Lower lobe of right lung (tissue), 2 donors: Measurements from ENCODE around the gene SRRM5. TPM values are rescaled to one million over a fixed set of nuclear protein-coding genes. Genes with fewer than 3 reads are reported as not detected.
"Not testable (repeated sequence)": the region's sequence is repeated elsewhere in the genome, so short reads cannot be mapped to it uniquely, and the experiment has no call there.

Source experiments
- ATAC-seq, 2 donors: fragments of 200-7000 bp; cut with Tn5 transposase; one replicate each; pipeline ENCODE4 v1.9.1; 2020 to 2022; ENCODE audit warnings: mild to moderate bottlenecking in 2 of 2, moderate library complexity in 2 of 2
- DNase-seq: peaks from one replicate; pipeline ENCODE4 v3.0.0-alpha.2; 2020
- H3K27ac ChIP-seq: fragments of 200-600 bp; one replicate; pipeline ENCODE4 v1.8.0; 2022
- H3K27me3 ChIP-seq: fragments of 200-600 bp; one replicate; pipeline ENCODE4 v1.8.0; 2022; ENCODE audit warnings: low read depth
- H3K36me3 ChIP-seq: fragments of 200-600 bp; one replicate; pipeline ENCODE4 v1.8.0; 2022; ENCODE audit warnings: mild to moderate bottlenecking
- H3K4me1 ChIP-seq: fragments of 200-600 bp; one replicate; pipeline ENCODE4 v1.8.0; 2022
- H3K4me3 ChIP-seq: fragments of 200-600 bp; one replicate; pipeline ENCODE4 v1.8.0; 2022; ENCODE audit warnings: mild to moderate bottlenecking
- H3K9me3 ChIP-seq: fragments of 200-600 bp; one replicate; pipeline ENCODE4 v1.8.0; 2022
- intact Hi-C: fragments of 100-400 bp; cut with DNase I; formaldehyde crosslinking; loops from one replicate; pipeline ENCODE4 v1.11.0; 2022
- total RNA-seq: library from RNA; stranded (reverse); fragmentation: NEBNext Ultra II Directional; extraction: Animal tissue kit (Norgen Biotek cat#: 25700); gene quantifications from one replicate; pipeline ENCODE4 v1.2.1, GENCODE V29; 2021
- TF ChIP-seq, protein P1 (sequence below): fragments of 200-600 bp; IDR thresholded peaks from one replicate; pipeline ENCODE4 v1.8.0; 2022; ENCODE audit warnings: antibody characterized with exemption, mild to moderate bottlenecking
- donor health status: DM: no; HTN: yes; CAD: no; lungs with severe emphysema.

The SRRM5 gene
- total RNA-seq, 1 donor from 2014 or later, result 0.24 TPM

DNA sequence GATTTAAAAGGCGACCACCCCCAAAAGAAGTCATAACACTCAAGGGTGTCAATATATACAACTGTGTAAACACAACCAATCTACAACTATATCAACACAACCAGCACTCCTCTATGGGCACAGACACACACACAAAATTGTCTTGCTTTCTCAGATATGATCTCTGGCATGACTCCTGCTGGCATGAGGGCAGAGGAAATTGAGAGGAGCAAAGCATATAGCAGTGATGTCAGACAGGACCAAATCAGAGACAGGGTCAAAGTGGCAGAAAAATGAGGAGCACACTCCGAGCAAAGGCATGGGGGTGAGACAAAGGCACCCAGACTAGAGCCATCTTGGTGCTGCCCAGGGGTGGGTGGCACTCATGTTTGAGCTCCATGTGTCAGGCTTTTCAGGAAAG is 25.5 kb upstream of the SRRM5 start:
- Histone ChIP-seq H3K27ac (no peak overlapping the region), H3K4me1 (peaks cover 2% of the 10 kb centered on the region), H3K9me3 (no peaks in the 10 kb centered on the region), H3K4me3 (no peak overlapping the region), H3K27me3 (no peaks in the 10 kb centered on the region), H3K36me3 (peaks cover 21% of the 10 kb centered on the region)
- DNase-seq (no peak), ATAC-seq (no peak)
- TF ChIP-seq, protein P1, sequence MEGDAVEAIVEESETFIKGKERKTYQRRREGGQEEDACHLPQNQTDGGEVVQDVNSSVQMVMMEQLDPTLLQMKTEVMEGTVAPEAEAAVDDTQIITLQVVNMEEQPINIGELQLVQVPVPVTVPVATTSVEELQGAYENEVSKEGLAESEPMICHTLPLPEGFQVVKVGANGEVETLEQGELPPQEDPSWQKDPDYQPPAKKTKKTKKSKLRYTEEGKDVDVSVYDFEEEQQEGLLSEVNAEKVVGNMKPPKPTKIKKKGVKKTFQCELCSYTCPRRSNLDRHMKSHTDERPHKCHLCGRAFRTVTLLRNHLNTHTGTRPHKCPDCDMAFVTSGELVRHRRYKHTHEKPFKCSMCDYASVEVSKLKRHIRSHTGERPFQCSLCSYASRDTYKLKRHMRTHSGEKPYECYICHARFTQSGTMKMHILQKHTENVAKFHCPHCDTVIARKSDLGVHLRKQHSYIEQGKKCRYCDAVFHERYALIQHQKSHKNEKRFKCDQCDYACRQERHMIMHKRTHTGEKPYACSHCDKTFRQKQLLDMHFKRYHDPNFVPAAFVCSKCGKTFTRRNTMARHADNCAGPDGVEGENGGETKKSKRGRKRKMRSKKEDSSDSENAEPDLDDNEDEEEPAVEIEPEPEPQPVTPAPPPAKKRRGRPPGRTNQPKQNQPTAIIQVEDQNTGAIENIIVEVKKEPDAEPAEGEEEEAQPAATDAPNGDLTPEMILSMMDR, result no peak
- intact Hi-C loops, result no loop called here

DNA sequence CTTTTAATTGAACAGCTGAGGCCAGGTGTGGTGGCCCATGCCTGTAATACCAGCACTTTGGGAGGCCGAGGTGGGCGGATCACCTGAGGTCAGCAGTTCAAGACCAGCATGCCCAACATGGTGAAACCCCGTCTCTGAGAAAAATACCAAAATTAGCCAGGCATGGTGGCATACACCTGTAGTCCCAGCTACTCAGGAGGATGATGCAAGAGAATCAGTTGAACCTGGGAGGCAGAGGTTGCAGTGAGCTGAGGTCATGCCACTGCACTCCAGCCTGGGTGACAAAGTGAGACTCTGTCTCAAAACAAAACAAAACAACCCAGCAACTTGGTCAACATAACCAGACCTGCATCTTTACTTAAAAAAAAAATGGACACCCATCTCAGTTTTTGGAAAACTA is 24.9 kb upstream of the SRRM5 start:
- DNase-seq, H3K4me1 ChIP-seq, H3K27ac ChIP-seq, ATAC-seq, H3K9me3 ChIP-seq, H3K4me3 ChIP-seq, intact Hi-C loops, H3K27me3 ChIP-seq: not testable (repeated sequence)
- peaks cover 27% of the 10 kb centered on the region for H3K36me3 ChIP-seq

DNA sequence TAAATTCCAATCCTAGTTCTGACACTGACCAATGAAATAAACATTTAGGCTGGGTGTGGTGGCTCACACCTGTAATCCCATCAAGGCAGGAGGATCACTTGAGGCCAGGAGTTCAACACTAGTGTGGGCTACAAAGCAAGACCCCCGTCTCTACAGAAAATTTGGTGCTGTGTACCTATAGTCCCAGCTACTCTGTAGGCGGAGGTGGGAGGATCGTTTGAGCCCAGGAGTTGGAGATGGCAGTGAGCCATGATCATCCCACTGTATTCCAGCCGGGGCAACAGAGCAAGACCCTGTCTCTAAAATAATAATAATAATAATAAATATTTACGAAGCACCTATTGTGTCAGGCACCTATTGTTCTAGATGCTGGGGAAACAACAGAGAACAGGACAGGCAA is 22.6 kb upstream of the SRRM5 start:
- DNase-seq, result no peak
- no peaks in the 10 kb centered on the region for H3K9me3 ChIP-seq
- intact Hi-C loops, result no loop called here
- H3K4me1 ChIP-seq, result peaks cover 9% of the 10 kb centered on the region
- TF ChIP-seq, protein P1, result no peak
- no peak for ATAC-seq
- H3K36me3 ChIP-seq, result peaks cover 49% of the 10 kb centered on the region
- H3K27me3 ChIP-seq, result no peaks in the 10 kb centered on the region
- no peak overlapping the region for H3K27ac ChIP-seq
- no peak overlapping the region for H3K4me3 ChIP-seq

DNA sequence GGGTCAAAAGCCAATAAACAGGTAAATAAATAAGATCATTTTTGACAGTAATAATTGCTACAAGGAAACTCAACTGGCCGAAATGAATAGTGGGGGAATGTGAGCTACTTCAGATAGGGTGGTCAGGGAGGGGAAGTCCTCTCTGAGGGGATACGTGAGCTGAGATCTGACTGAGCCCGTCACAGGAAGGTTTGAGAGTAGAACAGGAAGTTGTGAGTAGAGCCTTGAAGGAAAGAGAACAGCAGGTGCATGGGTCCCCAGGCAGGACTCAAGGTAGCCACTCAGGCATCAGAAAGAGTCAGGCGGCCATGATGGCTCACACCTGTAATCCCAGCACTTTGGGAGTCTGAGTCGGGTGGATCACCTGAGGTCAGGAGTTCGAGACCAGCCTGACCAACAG is 22.2 kb upstream of the SRRM5 start:
- DNase-seq (no peak), ATAC-seq (no peak)
- Histone ChIP-seq H3K27me3 (no peaks in the 10 kb centered on the region), H3K4me1 (peaks cover 13% of the 10 kb centered on the region), H3K27ac (no peak overlapping the region), H3K4me3 (no peak overlapping the region), H3K9me3 (no peaks in the 10 kb centered on the region), H3K36me3 (peaks cover 51% of the 10 kb centered on the region)
- TF ChIP-seq, protein P1, result no peak
- intact Hi-C loops, result no loop called here

DNA sequence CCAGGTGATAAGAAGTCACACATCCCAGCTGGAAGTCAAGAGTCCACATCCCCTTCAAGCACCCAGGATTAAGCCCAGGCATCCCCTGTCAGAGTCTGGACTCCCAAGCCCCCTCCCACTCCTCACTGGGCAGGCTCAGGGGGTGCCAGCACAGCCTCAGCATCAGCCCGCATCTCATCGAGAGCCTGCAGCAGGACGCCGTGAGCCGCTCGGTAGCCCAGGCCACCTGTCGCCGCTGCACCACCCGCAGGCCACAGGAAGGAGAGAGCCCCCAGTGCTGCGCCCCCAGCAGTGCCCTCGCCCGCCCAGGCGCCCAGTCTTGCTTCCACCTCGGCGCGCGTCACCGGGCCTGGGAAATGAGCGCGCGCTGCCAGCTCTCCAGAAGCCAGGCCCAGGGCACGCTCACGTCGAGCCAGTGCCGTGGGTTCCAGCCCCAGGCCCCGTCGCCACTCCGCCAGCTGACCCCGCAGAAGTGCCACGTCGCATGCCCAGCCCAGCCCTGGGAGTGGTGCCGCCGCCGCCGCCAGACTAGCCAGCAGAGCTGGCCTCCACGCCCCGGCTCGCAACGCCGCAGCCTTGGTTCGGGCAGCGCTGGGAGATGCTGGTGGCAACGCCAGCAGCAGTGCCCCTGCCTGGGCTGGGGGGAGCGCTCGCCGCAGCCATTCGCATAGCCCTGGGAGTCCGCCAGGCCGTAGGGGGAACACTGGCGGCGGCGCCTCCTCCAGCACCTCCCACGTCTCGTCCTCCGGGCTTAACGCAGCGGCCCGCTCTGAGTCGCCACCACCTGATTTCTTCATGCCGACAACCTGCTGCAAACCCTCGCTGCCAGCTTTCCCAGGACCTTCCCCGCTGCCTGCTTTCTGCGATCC is 19.8 kb upstream of the SRRM5 start:
- Histone ChIP-seq H3K4me1 (peaks cover 28% of the 10 kb centered on the region), H3K27me3 (no peaks in the 10 kb centered on the region), H3K9me3 (no peaks in the 10 kb centered on the region), H3K36me3 (peaks cover 51% of the 10 kb centered on the region), H3K4me3 (no peak overlapping the region), H3K27ac (no peak overlapping the region)
- DNase-seq (no peak), ATAC-seq (no peak)
- intact Hi-C loops, result no loop called here
- TF ChIP-seq, protein P1, result no peak

DNA sequence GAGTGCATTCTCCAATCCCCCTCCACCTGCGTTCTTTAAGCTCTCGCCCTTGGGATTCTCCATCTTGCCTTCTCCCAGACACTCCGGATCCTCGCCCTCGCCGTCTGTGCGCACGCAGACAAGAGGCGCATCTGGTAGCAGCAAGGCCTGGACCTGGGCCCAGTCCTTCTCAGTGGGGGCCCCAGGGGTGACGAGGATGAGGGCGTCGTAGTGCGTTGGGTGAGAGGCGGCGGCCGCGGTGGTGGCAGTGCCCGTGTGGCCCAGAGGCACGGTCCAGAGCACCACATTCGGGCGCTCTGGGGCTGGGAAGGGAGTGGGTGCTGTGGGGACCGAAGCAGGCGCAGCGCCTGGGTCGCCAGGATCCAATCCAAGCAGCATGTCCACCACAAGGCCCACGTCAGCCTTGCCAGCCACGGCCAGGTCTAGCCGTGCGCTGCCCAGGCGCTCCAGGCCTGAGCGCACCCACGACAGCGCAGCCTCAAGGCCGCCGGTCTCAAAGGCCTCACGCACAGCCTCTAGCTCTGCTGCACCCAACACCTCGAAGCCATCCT is 19.0 kb upstream of the SRRM5 start:
- H3K36me3 ChIP-seq, result peaks cover 51% of the 10 kb centered on the region
- no peak overlapping the region for H3K4me3 ChIP-seq
- no peak for ATAC-seq
- H3K27ac ChIP-seq, result no peak overlapping the region
- DNase-seq, result no peak
- no peaks in the 10 kb centered on the region for H3K9me3 ChIP-seq
- TF ChIP-seq, protein P1, result no peak
- no peaks in the 10 kb centered on the region for H3K27me3 ChIP-seq
- intact Hi-C loops, result no loop called here
- H3K4me1 ChIP-seq, result peaks cover 35% of the 10 kb centered on the region
